Spinal cord (tissue), 10 donors: ENCODE results near the gene CCDC116. TPM values are rescaled to one million over a fixed set of nuclear protein-coding genes. Genes with fewer than 3 reads are reported as not detected.
"Not testable (repeated sequence)": the region's sequence is repeated elsewhere in the genome, so short reads cannot be mapped to it uniquely, and the experiment has no call there.

Source experiments
- DNase-seq, 6 donors: peaks; one replicate each; pipeline versions ENCODE4 v3.0.0 to v3.0.0-alpha.2; 2013 to 2015; ENCODE audit warnings: low spot score in 6 of 6, low read depth in 4 of 6
- H3K27ac ChIP-seq: one replicate; pipeline ENCODE4 v1.5.1; 2013; ENCODE audit warnings: low read depth, low read length, control low read depth
- H3K27me3 ChIP-seq: one replicate; pipeline ENCODE4 v1.6.1; 2013; ENCODE audit warnings: low read length; ENCODE audit not compliant: control insufficient read depth, insufficient read depth
- H3K36me3 ChIP-seq: one replicate; pipeline ENCODE4 v1.6.1; 2013; ENCODE audit warnings: low read length; ENCODE audit not compliant: control insufficient read depth, insufficient read depth
- H3K4me1 ChIP-seq: one replicate; pipeline ENCODE4 v1.6.1; 2013; ENCODE audit warnings: low read length; ENCODE audit not compliant: control insufficient read depth, insufficient read depth
- H3K4me3 ChIP-seq: one replicate; pipeline ENCODE4 v1.5.1; 2013; ENCODE audit warnings: low read depth, low read length, control low read depth
- H3K9me3 ChIP-seq: one replicate; pipeline ENCODE4 v1.6.1; 2013; ENCODE audit warnings: low read length; ENCODE audit not compliant: control insufficient read depth, insufficient read depth
- whole genome bisulfite sequencing: methylation state at CpG from one replicate; pipeline ENCODE4 v1.1.5; 2013; ENCODE audit warnings: missing lambda C conversion rate; ENCODE audit not compliant: insufficient coverage; 5-methylcytosine and 5-hydroxymethylcytosine counted together
- polyA plus RNA-seq, 2 donors: library from polyadenylated mRNA; unstranded; fragments of 120-200 nt; gene quantifications; one replicate each; pipeline ENCODE4 v1.2.1, GENCODE V29; 2013; ENCODE audit not compliant: insufficient read length in 2 of 2
- total RNA-seq, 2 donors: library from RNA; depleted of rRNA in 1 of 2; stranded (reverse); fragments of 120-200 nt in 1 of 2; fragments of >200 nt in 1 of 2; gene quantifications; one replicate each; pipeline versions ENCODE4 v1.2.3 to v1.2.4, GENCODE V29; 2013 to 2014
- donor health status: healthy.

The CCDC116 gene
- total and polyA plus RNA-seq, 4 donors: 0.20 to 1.1 (median 0.45) TPM

DNA sequence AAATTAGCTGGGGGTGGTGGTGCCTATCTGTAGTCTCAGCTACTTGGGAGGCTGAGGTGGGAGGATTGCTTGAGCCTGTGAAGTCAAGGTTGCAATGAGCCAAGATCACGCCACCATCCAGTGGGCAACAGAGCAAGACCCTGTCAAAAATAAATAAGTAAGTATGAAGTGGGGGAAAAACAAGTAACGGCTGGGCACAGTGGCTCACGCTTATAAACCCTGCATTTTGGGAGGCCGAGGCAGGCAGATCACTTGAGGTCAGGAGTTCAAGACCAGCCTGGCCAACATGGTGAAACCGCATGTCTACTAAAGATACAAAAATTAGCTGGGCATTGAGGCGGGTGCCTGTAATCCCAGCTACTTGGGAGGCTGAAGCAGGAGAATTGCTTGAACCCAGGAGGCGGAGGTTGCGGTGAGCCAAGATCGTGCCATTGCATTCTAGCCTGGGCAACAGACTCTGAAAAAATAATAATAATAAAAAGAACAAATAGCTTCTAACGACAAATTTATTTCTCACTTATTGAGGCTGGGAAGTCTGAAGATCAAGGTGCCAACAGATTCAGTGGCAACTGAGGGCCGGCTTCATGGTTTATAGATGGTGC lies 22.9 kb upstream of the CCDC116 start:
- not testable (repeated sequence) for H3K27me3 ChIP-seq, H3K4me3 ChIP-seq, H3K4me1 ChIP-seq, H3K27ac ChIP-seq, DNase-seq, H3K9me3 ChIP-seq
- 100% methylated on average over 6 of the region's 11 CpGs for WGBS
- H3K36me3 ChIP-seq: peaks cover 36% of the 10 kb centered on the region

DNA sequence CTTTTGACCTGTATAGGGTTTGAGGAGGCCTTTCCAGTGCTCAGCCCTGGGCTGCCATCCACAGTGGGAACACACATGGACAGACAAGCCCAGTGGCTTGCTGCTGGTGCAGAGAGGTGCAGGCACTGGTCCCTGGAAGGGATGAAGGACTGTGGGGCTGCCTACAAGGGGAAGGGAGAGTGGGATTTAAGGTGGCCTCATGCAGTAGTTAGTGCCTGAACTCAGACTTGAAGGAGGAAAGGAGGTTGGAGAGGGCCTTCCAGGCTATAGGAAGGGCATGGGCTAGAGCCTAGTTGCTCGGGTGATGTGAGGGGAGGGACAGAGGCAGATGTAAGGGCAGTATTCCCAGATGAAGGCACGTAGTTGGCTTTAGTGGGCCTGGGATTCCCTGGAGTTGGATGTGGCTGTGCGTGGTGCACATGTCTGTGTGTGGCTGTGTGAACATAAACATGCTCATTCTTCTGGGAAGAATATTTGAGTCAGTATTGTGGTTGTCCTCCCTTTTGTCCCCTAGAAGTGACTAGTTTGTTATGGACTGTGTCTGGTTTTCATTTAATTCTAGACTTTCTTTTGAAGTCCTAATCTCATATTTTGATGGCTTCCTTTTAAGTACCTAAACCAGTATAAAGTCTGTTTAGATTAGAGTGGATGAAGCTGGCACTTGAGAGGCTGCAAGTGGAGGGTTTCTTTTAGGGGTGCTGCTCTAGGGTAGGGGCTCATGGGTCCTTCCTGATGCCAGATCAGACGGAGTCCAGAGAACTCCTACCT lies 21.2 kb upstream of the CCDC116 start:
- H3K36me3 ChIP-seq: peaks cover 40% of the 10 kb centered on the region
- H3K9me3 ChIP-seq: no peaks in the 10 kb centered on the region
- H3K27ac ChIP-seq: no peak overlapping the region
- no peak overlapping the region for H3K4me3 ChIP-seq
- DNase-seq: no peak
- H3K27me3 ChIP-seq: no peaks in the 10 kb centered on the region
- H3K4me1 ChIP-seq: no peaks in the 10 kb centered on the region
- WGBS: 85% methylated on average over 3 of the region's 4 CpGs

DNA sequence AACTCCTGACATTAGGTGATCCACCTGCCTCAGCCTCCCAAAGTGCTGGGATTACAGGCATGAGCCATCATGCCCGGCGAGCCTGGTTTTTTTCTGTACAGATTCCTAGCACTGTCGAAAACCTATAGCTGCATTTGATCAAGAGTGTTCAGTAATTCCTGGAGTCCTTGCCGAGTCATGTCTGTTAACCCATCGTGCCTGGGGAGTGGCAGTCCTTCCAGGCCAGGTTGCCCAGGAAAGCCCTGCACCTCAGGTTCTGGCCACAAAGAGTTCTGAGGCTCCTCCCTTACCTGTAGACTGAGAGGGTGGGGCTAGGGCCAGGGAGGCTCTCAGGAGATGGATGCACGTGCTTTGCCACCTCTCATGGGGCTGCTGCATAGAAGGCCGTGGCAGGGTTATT lies 19.7 kb upstream of the CCDC116 start:
- WGBS: 100% methylated on average over 5 of the region's 7 CpGs
- no peaks in the 10 kb centered on the region for H3K27me3 ChIP-seq
- H3K4me3 ChIP-seq: no peak overlapping the region
- H3K9me3 ChIP-seq: no peaks in the 10 kb centered on the region
- peaks cover 36% of the 10 kb centered on the region for H3K36me3 ChIP-seq
- H3K27ac ChIP-seq: no peak overlapping the region
- DNase-seq: no peak
- no peaks in the 10 kb centered on the region for H3K4me1 ChIP-seq

DNA sequence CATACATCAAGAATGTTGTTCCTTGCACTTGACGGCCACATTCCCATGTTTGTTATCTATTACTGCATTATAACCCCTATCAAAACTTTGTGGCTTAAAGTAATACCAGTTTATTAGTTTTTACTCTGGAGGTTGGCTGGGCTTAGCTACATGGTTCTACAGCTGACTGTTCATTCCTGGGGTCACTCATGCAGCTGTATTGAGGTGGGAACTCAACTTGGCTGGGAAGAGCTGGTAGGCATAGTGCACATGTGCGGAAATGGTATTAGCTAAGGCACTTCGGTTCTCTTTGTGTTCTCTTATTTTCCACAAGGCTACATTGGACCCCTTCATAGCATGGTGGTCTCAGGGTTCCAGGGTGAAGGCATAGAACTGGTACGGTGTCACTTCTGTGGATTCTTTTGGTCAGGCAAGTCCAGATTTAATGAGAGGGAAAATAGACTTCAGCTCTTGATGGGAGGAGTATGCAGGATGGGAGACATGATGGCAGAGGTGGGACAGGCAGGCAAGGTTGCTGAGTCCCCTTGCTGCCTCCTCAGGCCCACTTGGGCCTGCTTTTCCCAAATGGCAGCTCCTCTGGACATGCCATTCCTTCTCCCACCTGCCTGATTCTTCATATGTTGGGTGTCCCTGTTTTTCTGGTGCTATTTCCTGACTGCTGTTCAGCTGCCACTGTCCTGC lies 18.9 kb upstream of the CCDC116 start:
- H3K4me1 ChIP-seq: no peaks in the 10 kb centered on the region
- H3K4me3 ChIP-seq: no peak overlapping the region
- no peaks in the 10 kb centered on the region for H3K27me3 ChIP-seq
- no peak overlapping the region for H3K27ac ChIP-seq
- peaks cover 38% of the 10 kb centered on the region for H3K36me3 ChIP-seq
- 95% methylated on average over 2 of the region's 4 CpGs for WGBS
- DNase-seq: no peak
- H3K9me3 ChIP-seq: no peaks in the 10 kb centered on the region

DNA sequence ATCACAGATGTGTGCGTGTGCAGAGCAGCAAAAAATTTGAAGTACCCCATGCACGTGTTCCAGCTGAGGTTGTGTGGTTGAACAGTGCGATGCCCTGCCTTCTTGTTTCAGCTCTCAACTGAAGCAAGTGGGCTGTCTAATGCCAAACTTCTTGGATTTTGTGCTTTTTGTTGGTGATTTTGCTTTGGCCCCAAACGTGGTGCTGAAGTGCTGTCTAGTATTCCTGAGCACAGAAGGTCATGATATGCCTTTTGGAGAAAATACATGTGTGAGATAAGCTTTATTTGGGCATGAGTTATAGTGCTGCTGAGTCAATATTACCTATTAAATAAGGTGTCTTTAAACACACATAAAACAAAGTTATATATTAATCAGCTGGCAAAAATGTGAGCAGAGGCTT lies 16.8 kb upstream of the CCDC116 start:
- DNase-seq: no peak
- Histone ChIP-seq H3K27ac (no peak overlapping the region), H3K9me3 (no peaks in the 10 kb centered on the region), H3K4me1 (peaks cover 5% of the 10 kb centered on the region), H3K27me3 (no peaks in the 10 kb centered on the region), H3K36me3 (peaks cover 47% of the 10 kb centered on the region), H3K4me3 (no peak overlapping the region)
- 89% methylated on average over 3 of the region's 4 CpGs for WGBS

DNA sequence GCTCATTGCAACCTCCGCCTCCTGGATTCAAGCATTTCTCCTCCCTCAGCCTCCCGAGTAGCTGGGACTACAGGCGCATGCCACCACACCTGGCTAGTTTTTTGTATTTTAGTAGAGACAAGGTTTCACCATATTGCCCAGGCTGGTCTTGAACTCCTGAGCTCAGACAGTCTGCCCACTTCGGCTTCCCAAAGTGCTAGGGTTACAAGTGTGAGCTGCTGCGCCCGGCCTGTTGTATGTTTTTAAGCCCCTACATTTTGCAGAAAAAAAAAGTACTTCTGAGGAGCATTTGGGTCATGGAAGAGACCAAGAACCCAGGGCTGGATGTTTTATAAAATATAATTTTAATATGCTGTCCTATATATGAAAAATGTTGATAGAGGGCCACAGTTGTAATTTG lies 15.2 kb upstream of the CCDC116 start:
- WGBS: 92% methylated on average over 2 of the region's 6 CpGs

DNA sequence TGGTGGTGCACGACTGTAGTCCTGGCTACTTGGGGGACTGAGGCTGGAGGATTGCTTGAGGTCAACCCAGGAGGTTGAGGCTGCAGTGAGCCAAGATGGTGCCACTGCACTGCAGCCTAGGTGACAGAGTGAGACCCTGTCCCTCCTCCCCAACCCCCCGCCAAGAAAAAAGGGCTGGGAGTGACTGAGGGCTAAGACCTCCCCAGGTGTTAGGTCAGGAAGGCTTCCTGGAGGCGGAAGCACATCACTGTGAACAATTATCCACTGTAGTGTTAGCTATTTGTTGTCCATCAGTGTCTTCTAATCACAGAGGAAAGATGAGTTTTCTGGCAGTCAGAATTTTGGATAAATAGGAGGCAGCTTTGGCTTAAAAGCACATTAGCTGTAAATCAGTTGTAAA lies 11.5 kb upstream of the CCDC116 start:
- Histone ChIP-seq H3K27me3 (no peaks in the 10 kb centered on the region), H3K36me3 (peaks cover 33% of the 10 kb centered on the region), H3K9me3 (no peaks in the 10 kb centered on the region), H3K4me1 (peaks cover 41% of the 10 kb centered on the region), H3K27ac (no peak overlapping the region), H3K4me3 (no peak overlapping the region)
- no CpG with 5 or more reads among the region's 3 CpGs for WGBS
- DNase-seq: no peak

More for the DNA sequence above, 15.2 kb upstream of the CCDC116 start:
- H3K4me3 ChIP-seq, H3K9me3 ChIP-seq, DNase-seq, H3K27me3 ChIP-seq, H3K27ac ChIP-seq: not testable (repeated sequence)
- peaks cover 34% of the 10 kb centered on the region for H3K36me3 ChIP-seq
- H3K4me1 ChIP-seq: peaks cover 17% of the 10 kb centered on the region

DNA sequence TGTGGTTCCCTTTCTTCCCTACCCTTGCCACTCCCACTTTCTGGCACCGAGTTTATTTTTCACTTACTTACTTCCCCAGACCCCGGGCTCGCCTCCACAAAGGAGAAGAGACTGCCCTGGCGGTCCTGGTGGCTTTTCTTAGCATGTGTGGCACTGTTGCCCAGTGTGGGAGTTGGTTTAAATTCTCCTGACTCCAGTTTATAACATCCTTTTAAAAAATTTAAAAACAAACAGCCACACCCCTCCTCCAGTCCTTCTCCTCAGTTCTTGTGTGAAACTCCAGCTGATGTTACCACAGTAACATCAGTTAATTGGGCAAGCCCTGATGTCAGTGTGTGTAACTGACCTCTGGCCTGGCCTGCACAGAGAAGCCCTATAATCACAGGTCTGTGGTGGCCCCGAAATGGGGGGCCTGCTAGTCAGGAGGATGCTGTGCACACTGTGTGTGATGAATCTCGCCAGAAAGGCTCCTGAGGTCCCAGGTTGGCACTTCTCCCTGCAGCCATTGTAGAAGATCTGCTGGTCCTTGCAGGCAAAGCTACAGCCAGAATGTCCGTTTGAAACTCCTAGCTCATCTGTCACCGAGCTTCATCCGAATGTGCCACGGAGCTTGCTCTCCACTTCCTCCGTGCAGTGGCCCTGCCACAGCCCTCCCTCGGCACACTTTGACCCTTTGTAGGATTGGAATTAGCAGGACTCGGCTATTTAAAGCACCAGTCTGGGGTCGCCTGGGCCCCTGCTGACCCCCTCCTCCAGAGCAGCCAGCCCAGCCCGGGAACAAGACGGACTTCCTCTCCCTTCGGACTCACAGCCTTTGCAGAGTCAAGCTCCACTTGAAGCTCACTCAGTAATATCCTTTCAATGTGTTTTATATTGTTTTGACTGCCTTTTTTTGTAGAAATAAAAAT lies 10.3 kb upstream of the CCDC116 start:
- Histone ChIP-seq H3K36me3 (peaks cover 36% of the 10 kb centered on the region), H3K9me3 (no peaks in the 10 kb centered on the region), H3K4me3 (no peak overlapping the region), H3K4me1 (peaks cover 44% of the 10 kb centered on the region), H3K27me3 (no peaks in the 10 kb centered on the region), H3K27ac (no peak overlapping the region)
- no peak for DNase-seq
- WGBS: 65% methylated on average over 10 of the region's 17 CpGs

DNA sequence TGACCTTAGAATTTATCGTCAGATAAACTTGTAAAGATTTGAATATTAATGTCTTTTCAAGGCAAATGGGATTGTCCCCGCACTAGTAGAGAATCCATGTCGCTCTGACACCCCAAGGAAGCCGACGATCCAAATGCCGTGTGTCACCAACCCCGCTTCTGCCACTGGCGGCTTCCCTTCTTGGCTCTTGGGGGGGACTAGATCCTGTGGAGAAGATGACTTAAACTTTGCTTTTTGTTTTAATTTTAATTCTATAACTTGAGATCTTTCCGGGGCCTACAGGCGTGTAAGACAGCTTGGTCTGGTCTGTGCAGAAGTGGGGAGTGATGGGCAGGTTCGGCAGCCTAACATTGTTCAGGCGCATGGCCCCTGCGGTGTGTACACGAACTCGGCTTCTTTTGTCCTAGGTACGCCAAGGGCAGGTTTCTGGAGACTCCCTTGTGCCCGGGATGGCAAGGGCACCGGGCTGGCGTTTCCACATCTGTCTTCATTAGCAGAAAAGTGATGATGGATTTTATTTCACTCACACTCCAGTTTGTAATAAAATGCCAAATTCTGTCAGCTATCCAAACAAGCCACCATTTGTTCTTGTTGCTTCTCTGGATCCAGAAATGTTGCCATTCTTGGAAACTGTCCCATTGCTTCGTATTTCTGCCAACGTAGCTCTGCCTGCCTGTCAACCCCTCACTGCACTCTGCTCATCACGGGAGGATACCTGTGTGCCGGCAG lies 9.5 kb upstream of the CCDC116 start:
- Histone ChIP-seq H3K36me3 (peaks cover 42% of the 10 kb centered on the region), H3K27ac (no peak overlapping the region), H3K4me3 (no peak overlapping the region), H3K4me1 (peaks cover 47% of the 10 kb centered on the region), H3K27me3 (no peaks in the 10 kb centered on the region), H3K9me3 (no peaks in the 10 kb centered on the region)
- peak in 2 of 6 donors; percentile 40 to 88 for DNase-seq
- 75% methylated on average over 19 of the region's 23 CpGs for WGBS
